ENCODE results near the gene LRRC8B. TPM values are rescaled to one million over a fixed set of nuclear protein-coding genes. Genes with fewer than 3 reads are reported as not detected.

Gene LRRC8B
- total RNA-seq, 3 donors from 2014 or later, result 11.5 to 25.3 (median 12.3) TPM

DNA sequence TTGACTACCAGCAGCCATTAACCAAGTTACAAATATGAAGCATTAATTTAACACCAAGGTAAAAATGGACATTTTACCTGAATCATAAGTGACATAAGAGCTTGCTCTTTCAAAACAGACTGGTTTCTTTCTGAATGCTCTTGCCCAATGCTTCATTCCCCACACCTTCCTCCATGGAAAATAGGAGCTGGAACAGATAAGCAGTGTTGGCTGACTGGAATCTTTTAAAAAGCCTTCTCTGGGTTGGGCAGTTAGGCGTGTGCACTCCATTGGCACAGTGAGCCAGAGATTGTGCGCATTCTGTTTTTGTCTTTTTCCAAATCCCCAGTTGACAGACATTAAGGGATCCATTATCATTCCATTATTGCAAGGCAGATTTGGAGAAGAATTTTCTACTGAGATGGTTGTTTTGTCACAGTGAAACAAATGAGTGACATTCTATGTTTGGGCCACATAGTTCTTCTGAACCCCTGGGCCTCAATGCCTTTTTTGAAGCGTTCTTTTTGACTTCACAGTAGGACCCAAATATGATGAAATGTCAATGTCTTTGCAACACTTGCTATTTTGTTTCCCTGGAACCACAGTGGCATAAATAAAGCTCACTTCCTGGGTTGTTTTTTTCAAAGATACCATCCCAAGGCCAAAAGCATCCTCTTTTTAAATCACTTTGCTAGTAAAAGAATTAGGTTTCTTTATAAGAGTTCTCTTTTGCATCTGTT, 32.3 kb downstream of the LRRC8B start:
- no peak for DNase-seq (ENCODE audit: low spot score in 2 of 2)
- Histone ChIP-seq H3K27me3 (no peaks in the 10 kb centered on the region), H3K4me3 (no peak overlapping the region), H3K4me1 (peaks cover 0 to under 1% of the 10 kb centered on the region in 2 donors), H3K27ac (peak overlapping the region in 1 of 2 donors; percentile 6), H3K9me3 (no peaks in the 10 kb centered on the region), H3K36me3 (no peaks in the 10 kb centered on the region)
- intact Hi-C loops (cut with DNase I; ENCODE audit: low total_unique reads), result no loop called here
- TF ChIP-seq, protein P1, sequence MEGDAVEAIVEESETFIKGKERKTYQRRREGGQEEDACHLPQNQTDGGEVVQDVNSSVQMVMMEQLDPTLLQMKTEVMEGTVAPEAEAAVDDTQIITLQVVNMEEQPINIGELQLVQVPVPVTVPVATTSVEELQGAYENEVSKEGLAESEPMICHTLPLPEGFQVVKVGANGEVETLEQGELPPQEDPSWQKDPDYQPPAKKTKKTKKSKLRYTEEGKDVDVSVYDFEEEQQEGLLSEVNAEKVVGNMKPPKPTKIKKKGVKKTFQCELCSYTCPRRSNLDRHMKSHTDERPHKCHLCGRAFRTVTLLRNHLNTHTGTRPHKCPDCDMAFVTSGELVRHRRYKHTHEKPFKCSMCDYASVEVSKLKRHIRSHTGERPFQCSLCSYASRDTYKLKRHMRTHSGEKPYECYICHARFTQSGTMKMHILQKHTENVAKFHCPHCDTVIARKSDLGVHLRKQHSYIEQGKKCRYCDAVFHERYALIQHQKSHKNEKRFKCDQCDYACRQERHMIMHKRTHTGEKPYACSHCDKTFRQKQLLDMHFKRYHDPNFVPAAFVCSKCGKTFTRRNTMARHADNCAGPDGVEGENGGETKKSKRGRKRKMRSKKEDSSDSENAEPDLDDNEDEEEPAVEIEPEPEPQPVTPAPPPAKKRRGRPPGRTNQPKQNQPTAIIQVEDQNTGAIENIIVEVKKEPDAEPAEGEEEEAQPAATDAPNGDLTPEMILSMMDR (IDR thresholded peaks at IDR 0.05), result no peak
- TF ChIP-seq POLR2A (IDR thresholded peaks at IDR 0.05) (no peak), POLR2AphosphoS5 (IDR thresholded peaks at IDR 0.05) (no peak)

DNA sequence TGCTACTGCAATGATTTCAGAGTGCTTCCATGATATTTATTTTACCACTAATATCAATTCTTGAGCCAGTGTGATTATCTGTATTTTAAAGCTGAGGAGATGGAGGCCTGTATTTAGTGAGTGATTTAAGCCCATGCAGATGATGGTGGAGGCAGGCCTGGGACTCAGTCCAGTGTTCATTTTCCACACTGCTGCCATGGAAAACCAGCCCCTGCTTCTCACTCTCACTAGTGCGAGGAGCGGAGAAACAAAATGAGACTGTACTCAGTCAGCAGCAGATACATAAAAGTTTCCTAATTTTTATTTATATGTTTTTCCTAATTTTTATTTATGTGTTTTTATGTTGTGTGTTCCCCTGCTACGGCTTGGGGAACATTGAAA, 32.8 kb downstream of the LRRC8B start:
- H3K36me3 ChIP-seq, result no peaks in the 10 kb centered on the region
- intact Hi-C loops (cut with DNase I; ENCODE audit: low total_unique reads), result no loop called here

DNA sequence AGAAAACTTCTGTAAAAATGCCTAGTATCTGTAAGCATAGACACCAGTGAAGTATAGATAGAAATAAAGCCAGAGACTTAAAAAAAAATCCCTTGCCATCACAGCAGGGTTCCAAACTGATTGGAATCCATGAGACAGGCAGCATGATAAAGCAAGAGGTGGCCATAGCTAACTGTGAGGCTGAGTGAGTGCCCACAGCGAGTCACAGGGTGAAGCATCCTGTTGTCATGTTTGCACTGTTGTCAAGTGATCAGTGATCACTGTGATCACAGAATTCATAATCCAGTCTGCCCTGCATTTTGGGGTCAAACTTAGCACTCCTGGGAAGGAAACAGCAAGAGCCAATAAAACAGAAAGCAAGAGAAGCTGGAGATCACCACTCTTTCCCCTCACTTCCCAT, 33.3 kb downstream of the LRRC8B start:
- H3K27ac ChIP-seq, result no peak overlapping the region
- H3K4me1 ChIP-seq, result no peaks in the 10 kb centered on the region
- no peak for DNase-seq (ENCODE audit: low spot score in 2 of 2)
- H3K4me3 ChIP-seq, result no peak overlapping the region
- TF ChIP-seq, protein P1 (IDR thresholded peaks at IDR 0.05), result no peak
- TF ChIP-seq POLR2A (IDR thresholded peaks at IDR 0.05) (no peak), POLR2AphosphoS5 (IDR thresholded peaks at IDR 0.05) (no peak)
- H3K27me3 ChIP-seq, result no peaks in the 10 kb centered on the region
- no peaks in the 10 kb centered on the region for H3K9me3 ChIP-seq
- no peaks in the 10 kb centered on the region for H3K36me3 ChIP-seq
- intact Hi-C loops (cut with DNase I; ENCODE audit: low total_unique reads), result no loop called here

More for the DNA sequence above, 32.8 kb downstream of the LRRC8B start:
- Histone ChIP-seq H3K9me3 (no peaks in the 10 kb centered on the region), H3K27ac (no peak overlapping the region), H3K4me3 (no peak overlapping the region), H3K27me3 (no peaks in the 10 kb centered on the region), H3K4me1 (no peaks in the 10 kb centered on the region)
- TF ChIP-seq, protein P1 (IDR thresholded peaks at IDR 0.05), result no peak
- TF ChIP-seq POLR2A (IDR thresholded peaks at IDR 0.05) (no peak), POLR2AphosphoS5 (IDR thresholded peaks at IDR 0.05) (no peak)
- no peak for DNase-seq (ENCODE audit: low spot score in 2 of 2)

DNA sequence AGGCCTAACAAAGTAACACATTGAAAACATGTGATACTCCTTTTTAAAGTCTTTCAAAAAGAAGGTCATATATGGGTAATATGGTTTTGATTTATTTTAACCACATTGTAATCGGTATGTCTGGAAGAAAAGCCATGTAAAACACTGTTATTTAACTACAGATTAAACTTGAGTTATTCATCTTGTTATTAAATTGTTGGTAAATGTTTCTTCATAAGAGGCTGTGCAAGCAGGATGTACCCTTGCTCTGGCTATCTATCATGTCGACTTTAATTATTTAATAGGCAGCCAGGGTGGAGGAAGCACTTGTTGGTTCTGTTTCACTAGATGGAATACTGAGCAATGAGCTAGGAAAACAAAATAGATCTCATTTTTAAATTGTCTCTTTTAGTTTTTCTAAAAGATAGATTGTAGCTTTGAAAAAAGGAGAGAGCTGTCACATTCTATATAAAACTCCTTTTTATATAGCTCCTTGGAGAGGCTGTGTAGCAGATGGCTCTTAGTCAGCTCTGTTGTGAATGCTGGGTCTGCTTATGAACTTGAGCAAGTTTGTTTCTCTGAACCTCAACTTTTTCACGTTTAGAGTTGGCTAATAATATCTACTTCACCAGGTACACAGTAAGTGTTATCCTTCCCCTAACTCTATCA, 39.5 kb downstream of the LRRC8B start:
- no peaks in the 10 kb centered on the region for H3K9me3 ChIP-seq
- H3K36me3 ChIP-seq, result no peaks in the 10 kb centered on the region
- DNase-seq (ENCODE audit: low spot score in 2 of 2), result no peak
- TF ChIP-seq POLR2AphosphoS5 (IDR thresholded peaks at IDR 0.05) (no peak), POLR2A (IDR thresholded peaks at IDR 0.05) (no peak)
- TF ChIP-seq, protein P1 (IDR thresholded peaks at IDR 0.05), result no peak
- intact Hi-C loops (cut with DNase I; ENCODE audit: low total_unique reads), result no loop called here
- H3K4me1 ChIP-seq, result no peaks in the 10 kb centered on the region
- H3K27me3 ChIP-seq, result no peaks in the 10 kb centered on the region
- no peak overlapping the region for H3K4me3 ChIP-seq
- no peak overlapping the region for H3K27ac ChIP-seq

DNA sequence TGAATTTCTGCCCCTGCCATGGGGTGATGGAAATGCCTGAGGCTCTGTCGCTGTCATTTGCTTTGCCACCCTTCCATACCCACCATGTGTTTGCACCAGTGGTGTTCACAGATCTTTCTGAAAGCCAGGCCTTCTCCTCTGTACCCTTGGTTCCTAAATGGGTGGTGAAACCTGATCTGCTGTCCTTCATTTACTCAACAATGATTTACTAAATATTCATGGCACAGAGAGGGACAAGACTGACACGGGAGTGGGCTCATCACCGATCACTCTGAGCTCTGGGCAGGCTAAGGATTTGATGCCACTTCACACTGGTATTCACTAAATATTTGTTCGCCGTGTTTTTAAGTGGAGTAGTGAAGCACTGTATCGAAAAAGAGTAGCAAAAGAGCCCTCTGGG, 40.9 kb downstream of the LRRC8B start:
- TF ChIP-seq POLR2AphosphoS5 (IDR thresholded peaks at IDR 0.05) (no peak), POLR2A (IDR thresholded peaks at IDR 0.05) (no peak)
- TF ChIP-seq, protein P1 (IDR thresholded peaks at IDR 0.05), result no peak
- no peaks in the 10 kb centered on the region for H3K4me1 ChIP-seq

More for the DNA sequence above, 40.9 kb downstream of the LRRC8B start:
- intact Hi-C loops (cut with DNase I; ENCODE audit: low total_unique reads), result no loop called here
- DNase-seq (ENCODE audit: low spot score in 2 of 2), result no peak
- H3K36me3 ChIP-seq, result no peaks in the 10 kb centered on the region
- H3K27ac ChIP-seq, result peak overlapping the region in 1 of 2 donors; percentile 10
- H3K9me3 ChIP-seq, result no peaks in the 10 kb centered on the region
- no peak overlapping the region for H3K4me3 ChIP-seq
- H3K27me3 ChIP-seq, result no peaks in the 10 kb centered on the region

All from breast epithelium (tissue), 4 donors.